C1 segment of cervical spinal cord (tissue), 14 donors: Measurements from ENCODE around the gene PCDHA3.
"Not testable (repeated sequence)": the region's sequence is repeated elsewhere in the genome, so short reads cannot be mapped to it uniquely, and the experiment has no call there.

Source experiments
- DNase-seq, 14 donors: peaks; one replicate each; lab custom pipeline; 2025; lab: John Stamatoyannopoulos, UW

Gene PCDHA3

GRCh38 chr5:140800816-140801493 lies at the start of gene PCDHA3:
Gene PCDHA3 (plus strand): TSS chr5:140801057.
- DNase-seq = peak in 3 of 14 donors; percentile 10 to 14 (median 13)

- DNase-seq = no peak
Observed at GRCh38 chr5:140753561-140753960, 47.3 kb upstream of the PCDHA3 start.

GRCh38 chr5:140764177-140764973 lies 36.5 kb upstream of the PCDHA3 start:
- no peak for DNase-seq

- no peak for DNase-seq
Observed at GRCh38 chr5:140767444-140767843, 33.4 kb upstream of the PCDHA3 start.

GRCh38 chr5:140780512-140780911 lies 20.3 kb upstream of the PCDHA3 start:
- no peak for DNase-seq

- DNase-seq = no peak
Observed at GRCh38 chr5:140785905-140786686, 14.8 kb upstream of the PCDHA3 start, which contains the start of gene PCDHA1. Gene PCDHA1 (plus strand): TSS chr5:140786140.

- not testable (repeated sequence) for DNase-seq
Observed at GRCh38 chr5:140787422-140787821, 13.4 kb upstream of the PCDHA3 start.

- not testable (repeated sequence) for DNase-seq
Observed at GRCh38 chr5:140787849-140788504, 12.9 kb upstream of the PCDHA3 start.

- no peak for DNase-seq
Observed at GRCh38 chr5:140791089-140791488, 9.8 kb upstream of the PCDHA3 start.

- no peak for DNase-seq
Observed at GRCh38 chr5:140794595-140795258, 6.1 kb upstream of the PCDHA3 start, which contains the start of gene PCDHA2. Gene PCDHA2 (plus strand): TSS chr5:140794852.

GRCh38 chr5:140795259-140795641 lies 5.6 kb upstream of the PCDHA3 start:
- no peak for DNase-seq

- DNase-seq = not testable (repeated sequence)
Observed at GRCh38 chr5:140796072-140796717, 4.7 kb upstream of the PCDHA3 start.

GRCh38 chr5:140796718-140797095 lies 4.2 kb upstream of the PCDHA3 start:
- DNase-seq = no peak

GRCh38 chr5:140801494-140801841 lies 611 bp downstream of the PCDHA3 start:
- DNase-seq = peak in 3 of 14 donors; percentile 10 to 21 (median 19)

- DNase-seq = not testable (repeated sequence)
Observed at GRCh38 chr5:140802381-140802780, 1.5 kb downstream of the PCDHA3 start.

GRCh38 chr5:140802781-140803271 lies 2.0 kb downstream of the PCDHA3 start:
- no peak for DNase-seq

GRCh38 chr5:140806834-140807775 lies 6.2 kb downstream of the PCDHA3 start, which contains the start of gene PCDHA4:
Gene PCDHA4 (plus strand): TSS chr5:140807068.
- peak in 7 of 14 donors; percentile 20 to 44 (median 31) for DNase-seq

GRCh38 chr5:140808241-140808888 lies 7.5 kb downstream of the PCDHA3 start:
- DNase-seq = not testable (repeated sequence)
